ENCODE measurements around the gene QSOX2.
"Not testable (repeated sequence)": the region's sequence is repeated elsewhere in the genome, so short reads cannot be mapped to it uniquely, and the experiment has no call there.

The QSOX2 gene

GRCh38 chr9:136236471-136237410 is 8.9 kb downstream of the QSOX2 start:
- DNase-seq (ENCODE audit: low spot score); H3K18ac ChIP-seq (ENCODE audit: low read length); H3K4me2 ChIP-seq (ENCODE audit: insufficient read depth, low read length, poor library complexity, severe bottlenecking); H3K9me3 ChIP-seq (replicated peaks in 1 of 2; ENCODE audit: control insufficient read depth in 2 of 2, insufficient read depth in 1 of 2, low read depth in 1 of 2, low read length in 2 of 2); H2BK120ac ChIP-seq (ENCODE audit: low read depth, low read length); H3K4ac ChIP-seq (ENCODE audit: low read length); H3K23ac ChIP-seq (ENCODE audit: low read depth, low read length, poor library complexity); H4K8ac ChIP-seq (ENCODE audit: low read depth, low read length); H2AFZ ChIP-seq (ENCODE audit: low read length); H2BK15ac ChIP-seq (ENCODE audit: low read length); H3K14ac ChIP-seq (ENCODE audit: low read length); H3K27me3 ChIP-seq (ENCODE audit: control insufficient read depth in 3 of 3, insufficient read depth in 3 of 3, low read depth in 1 of 3, low read length in 3 of 3); H3K9ac ChIP-seq (ENCODE audit: low read depth, low read length, poor library complexity); H3K4me1 ChIP-seq (ENCODE audit: control insufficient read depth in 2 of 2, insufficient read depth in 1 of 2, low read depth in 1 of 2, low read length in 2 of 2); H3K4me3 ChIP-seq (ENCODE audit: low read length in 2 of 2); H2BK5ac ChIP-seq (ENCODE audit: low read length); H2AK5ac ChIP-seq (ENCODE audit: low read depth, low read length); H3K27ac ChIP-seq (replicated peaks; ENCODE audit: low read length); H4K91ac ChIP-seq (ENCODE audit: low read depth, low read length, poor library complexity): not testable (repeated sequence)
- no CpG with 5 or more reads among the region's 43 CpGs for WGBS, 2 donors (ENCODE audit: extremely low coverage in 2 of 2, insufficient read length in 2 of 2, insufficient replicate concordance in 1 of 2)
- peak overlapping the region; percentile 9 for H2BK12ac ChIP-seq (ENCODE audit: low read length)
- peaks cover 25% of the 10 kb centered on the region for H3K79me1 ChIP-seq (ENCODE audit: low read depth, low read length)
- peaks cover 27 to 51% of the 10 kb centered on the region in 2 donors for H3K36me3 ChIP-seq (replicated peaks in 1 of 2; ENCODE audit: control insufficient read depth in 2 of 2, insufficient read depth in 2 of 2, low read length in 2 of 2)

GRCh38 chr9:136235709-136236455 is 9.7 kb downstream of the QSOX2 start:
- H3K18ac ChIP-seq (ENCODE audit: low read length) = no peak overlapping the region
- WGBS, 2 donors (ENCODE audit: extremely low coverage in 2 of 2, insufficient read length in 2 of 2, insufficient replicate concordance in 1 of 2) = no CpG with 5 or more reads among the region's 27 CpGs
- H3K4me2 ChIP-seq (ENCODE audit: insufficient read depth, low read length, poor library complexity, severe bottlenecking) = no peak overlapping the region
- H3K27me3 ChIP-seq (ENCODE audit: control insufficient read depth in 3 of 3, insufficient read depth in 3 of 3, low read depth in 1 of 3, low read length in 3 of 3) = no peaks in the 10 kb centered on the region
- no peak overlapping the region for H2AK5ac ChIP-seq (ENCODE audit: low read depth, low read length)
- no peak overlapping the region for H2AFZ ChIP-seq (ENCODE audit: low read length)
- no peak overlapping the region for H2BK120ac ChIP-seq (ENCODE audit: low read depth, low read length)
- H2BK12ac ChIP-seq (ENCODE audit: low read length) = no peak overlapping the region
- H3K27ac ChIP-seq (replicated peaks; ENCODE audit: low read length) = no peak overlapping the region
- no peak overlapping the region for H3K14ac ChIP-seq (ENCODE audit: low read length)
- no peak for DNase-seq (ENCODE audit: low spot score)
- no peak overlapping the region for H3K23ac ChIP-seq (ENCODE audit: low read depth, low read length, poor library complexity)
- peak overlapping the region; percentile 12 for H3K9ac ChIP-seq (ENCODE audit: low read depth, low read length, poor library complexity)
- no peaks in the 10 kb centered on the region for H3K4me1 ChIP-seq (ENCODE audit: control insufficient read depth in 2 of 2, insufficient read depth in 1 of 2, low read depth in 1 of 2, low read length in 2 of 2)
- H3K36me3 ChIP-seq (replicated peaks in 1 of 2; ENCODE audit: control insufficient read depth in 2 of 2, insufficient read depth in 2 of 2, low read length in 2 of 2) = peaks cover 22 to 55% of the 10 kb centered on the region in 2 donors
- H2BK5ac ChIP-seq (ENCODE audit: low read length) = no peak overlapping the region
- peaks cover 19% of the 10 kb centered on the region for H3K79me1 ChIP-seq (ENCODE audit: low read depth, low read length)
- H4K8ac ChIP-seq (ENCODE audit: low read depth, low read length) = no peak overlapping the region
- H3K4ac ChIP-seq (ENCODE audit: low read length) = no peak overlapping the region
- no peaks in the 10 kb centered on the region for H3K9me3 ChIP-seq (replicated peaks in 1 of 2; ENCODE audit: control insufficient read depth in 2 of 2, insufficient read depth in 1 of 2, low read depth in 1 of 2, low read length in 2 of 2)
- H3K4me3 ChIP-seq (ENCODE audit: low read length in 2 of 2) = no peak overlapping the region
- H4K91ac ChIP-seq (ENCODE audit: low read depth, low read length, poor library complexity) = no peak overlapping the region
- H2BK15ac ChIP-seq (ENCODE audit: low read length) = no peak overlapping the region

- Histone ChIP-seq H3K4me3 (ENCODE audit: low read length in 2 of 2) (no peak overlapping the region), H4K8ac (ENCODE audit: low read depth, low read length) (no peak overlapping the region)
Measured at GRCh38 chr9:136235171-136235570, 10.4 kb downstream of the QSOX2 start.

GRCh38 chr9:136234597-136234996 is 11.0 kb downstream of the QSOX2 start:
- Histone ChIP-seq H2BK15ac (ENCODE audit: low read length) (no peak overlapping the region), H4K8ac (ENCODE audit: low read depth, low read length) (no peak overlapping the region)

More at GRCh38 chr9:136235171-136235570, 10.4 kb downstream of the QSOX2 start:
- DNase-seq (ENCODE audit: low spot score) = no peak
- no CpG with 5 or more reads among the region's 17 CpGs for WGBS, 2 donors (ENCODE audit: extremely low coverage in 2 of 2, insufficient read length in 2 of 2, insufficient replicate concordance in 1 of 2)
- Histone ChIP-seq H3K79me1 (ENCODE audit: low read depth, low read length) (peaks cover 19% of the 10 kb centered on the region), H3K36me3 (replicated peaks in 1 of 2; ENCODE audit: control insufficient read depth in 2 of 2, insufficient read depth in 2 of 2, low read length in 2 of 2) (peaks cover 22 to 58% of the 10 kb centered on the region in 2 donors), H2BK5ac (ENCODE audit: low read length) (peak overlapping the region; percentile 17), H3K4me1 (ENCODE audit: control insufficient read depth in 2 of 2, insufficient read depth in 1 of 2, low read depth in 1 of 2, low read length in 2 of 2) (no peaks in the 10 kb centered on the region), H3K27ac (replicated peaks; ENCODE audit: low read length) (no peak overlapping the region), H3K9ac (ENCODE audit: low read depth, low read length, poor library complexity) (no peak overlapping the region), H2BK15ac (ENCODE audit: low read length) (no peak overlapping the region), H2BK12ac (ENCODE audit: low read length) (no peak overlapping the region), H2AK5ac (ENCODE audit: low read depth, low read length) (no peak overlapping the region), H2BK120ac (ENCODE audit: low read depth, low read length) (no peak overlapping the region), H3K4me2 (ENCODE audit: insufficient read depth, low read length, poor library complexity, severe bottlenecking) (no peak overlapping the region), H3K23ac (ENCODE audit: low read depth, low read length, poor library complexity) (no peak overlapping the region), H3K4ac (ENCODE audit: low read length) (no peak overlapping the region), H3K27me3 (ENCODE audit: control insufficient read depth in 3 of 3, insufficient read depth in 3 of 3, low read depth in 1 of 3, low read length in 3 of 3) (no peaks in the 10 kb centered on the region), H2AFZ (ENCODE audit: low read length) (no peak overlapping the region), H4K91ac (ENCODE audit: low read depth, low read length, poor library complexity) (no peak overlapping the region), H3K9me3 (replicated peaks in 1 of 2; ENCODE audit: control insufficient read depth in 2 of 2, insufficient read depth in 1 of 2, low read depth in 1 of 2, low read length in 2 of 2) (no peaks in the 10 kb centered on the region), H3K18ac (ENCODE audit: low read length) (no peak overlapping the region), H3K14ac (ENCODE audit: low read length) (no peak overlapping the region)

More at GRCh38 chr9:136234597-136234996, 11.0 kb downstream of the QSOX2 start:
- DNase-seq (ENCODE audit: low spot score) = no peak
- Histone ChIP-seq H3K23ac (ENCODE audit: low read depth, low read length, poor library complexity) (peak overlapping the region; percentile 82), H3K4me3 (ENCODE audit: low read length in 2 of 2) (no peak overlapping the region), H3K4me2 (ENCODE audit: insufficient read depth, low read length, poor library complexity, severe bottlenecking) (no peak overlapping the region), H3K9ac (ENCODE audit: low read depth, low read length, poor library complexity) (peak overlapping the region; percentile 56), H3K36me3 (replicated peaks in 1 of 2; ENCODE audit: control insufficient read depth in 2 of 2, insufficient read depth in 2 of 2, low read length in 2 of 2) (peaks cover 22 to 58% of the 10 kb centered on the region in 2 donors), H2BK5ac (ENCODE audit: low read length) (no peak overlapping the region), H3K4ac (ENCODE audit: low read length) (no peak overlapping the region), H3K27ac (replicated peaks; ENCODE audit: low read length) (no peak overlapping the region), H3K4me1 (ENCODE audit: control insufficient read depth in 2 of 2, insufficient read depth in 1 of 2, low read depth in 1 of 2, low read length in 2 of 2) (no peaks in the 10 kb centered on the region), H2BK120ac (ENCODE audit: low read depth, low read length) (no peak overlapping the region), H3K18ac (ENCODE audit: low read length) (no peak overlapping the region), H3K79me1 (ENCODE audit: low read depth, low read length) (peaks cover 19% of the 10 kb centered on the region), H3K27me3 (ENCODE audit: control insufficient read depth in 3 of 3, insufficient read depth in 3 of 3, low read depth in 1 of 3, low read length in 3 of 3) (no peaks in the 10 kb centered on the region), H2AK5ac (ENCODE audit: low read depth, low read length) (no peak overlapping the region), H3K9me3 (replicated peaks in 1 of 2; ENCODE audit: control insufficient read depth in 2 of 2, insufficient read depth in 1 of 2, low read depth in 1 of 2, low read length in 2 of 2) (no peaks in the 10 kb centered on the region), H2AFZ (ENCODE audit: low read length) (no peak overlapping the region), H3K14ac (ENCODE audit: low read length) (no peak overlapping the region), H2BK12ac (ENCODE audit: low read length) (no peak overlapping the region), H4K91ac (ENCODE audit: low read depth, low read length, poor library complexity) (no peak overlapping the region)
- WGBS, 2 donors (ENCODE audit: extremely low coverage in 2 of 2, insufficient read length in 2 of 2, insufficient replicate concordance in 1 of 2) = no CpG with 5 or more reads among the region's 21 CpGs

Measured in neuronal stem cell (in vitro differentiated cells).